Left ventricle myocardium inferior (tissue), 1 donor: Measurements from ENCODE around the gene EFCAB12. TPM values are rescaled to one million over a fixed set of nuclear protein-coding genes. Genes with fewer than 3 reads are reported as not detected.
A peak's percentile ranks its signal among the peaks of the same experiment; 100 is the strongest.
"Not testable (repeated sequence)": the region's sequence is repeated elsewhere in the genome, so short reads cannot be mapped to it uniquely, and the experiment has no call there.

ENCODE experiments used
- DNase-seq: peaks from one replicate; pipeline ENCODE4 v3.0.0-alpha.2; 2020
- H3K27ac ChIP-seq: fragments of 200-600 bp; replicated peaks from 2 replicates; pipeline ENCODE4 v1.8.0; 2021
- H3K27me3 ChIP-seq: fragments of 200-600 bp; 2 replicates; pipeline ENCODE4 v1.8.0; 2021; ENCODE audit warnings: low read depth
- H3K36me3 ChIP-seq: fragments of 200-600 bp; 2 replicates; pipeline ENCODE4 v1.8.0; 2021
- H3K4me1 ChIP-seq: fragments of 200-600 bp; 2 replicates; pipeline ENCODE4 v1.8.0; 2021
- H3K4me3 ChIP-seq: fragments of 200-600 bp; 2 replicates; pipeline ENCODE4 v1.8.0; 2021; ENCODE audit warnings: mild to moderate bottlenecking, moderate library complexity
- H3K9me3 ChIP-seq: fragments of 200-600 bp; replicated peaks from 2 replicates; pipeline ENCODE4 v1.8.0; 2021
- intact Hi-C: fragments of 100-400 bp; cut with micrococcal nuclease; formaldehyde crosslinking; loops from one replicate; pipeline ENCODE4 v1.11.0; 2022
- total RNA-seq: library from RNA; stranded (reverse); fragmentation: NEBNext Ultra II Directional; extraction: Animal tissue kit (Norgen Biotek cat#: 25700); gene quantifications from one replicate; pipeline ENCODE4 v1.2.1, GENCODE V29; 2021
- TF ChIP-seq, protein P1 (sequence below): fragments of 200-600 bp; IDR thresholded peaks from 2 replicates; pipeline ENCODE4 v1.8.0; 2021; ENCODE audit warnings: antibody characterized with exemption, mild to moderate bottlenecking, borderline replicate concordance
- donor health status: DM: no; HTN: yes; CAD: no; lungs with severe emphysema.

The EFCAB12 gene
- total RNA-seq, 1 donor from 2014 or later = not detected

DNA sequence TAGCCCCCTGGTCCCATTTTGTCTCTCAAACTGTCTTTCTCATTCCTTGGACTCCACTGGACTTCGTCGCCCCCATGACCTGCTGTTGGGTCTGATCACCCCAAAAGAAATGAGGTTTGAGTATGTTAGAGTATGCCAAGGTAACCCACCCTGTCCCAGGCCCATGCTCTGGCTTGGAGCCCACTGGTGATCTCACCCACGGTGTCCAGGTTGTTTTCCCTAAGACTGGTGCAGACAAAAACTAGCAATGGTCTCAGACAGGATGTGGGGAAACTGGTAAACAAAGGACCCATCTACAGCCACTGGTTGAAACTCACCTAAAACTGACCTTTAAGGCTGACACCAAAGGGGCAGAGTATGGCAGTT is 38.9 kb downstream of the EFCAB12 start:
- Histone ChIP-seq H3K27ac (peak overlapping the region; percentile 77), H3K4me1 (peaks cover 38% of the 10 kb centered on the region), H3K4me3 (no peak overlapping the region), H3K36me3 (peaks cover 50% of the 10 kb centered on the region), H3K9me3 (no peaks in the 10 kb centered on the region), H3K27me3 (no peaks in the 10 kb centered on the region)
- TF ChIP-seq, protein P1, sequence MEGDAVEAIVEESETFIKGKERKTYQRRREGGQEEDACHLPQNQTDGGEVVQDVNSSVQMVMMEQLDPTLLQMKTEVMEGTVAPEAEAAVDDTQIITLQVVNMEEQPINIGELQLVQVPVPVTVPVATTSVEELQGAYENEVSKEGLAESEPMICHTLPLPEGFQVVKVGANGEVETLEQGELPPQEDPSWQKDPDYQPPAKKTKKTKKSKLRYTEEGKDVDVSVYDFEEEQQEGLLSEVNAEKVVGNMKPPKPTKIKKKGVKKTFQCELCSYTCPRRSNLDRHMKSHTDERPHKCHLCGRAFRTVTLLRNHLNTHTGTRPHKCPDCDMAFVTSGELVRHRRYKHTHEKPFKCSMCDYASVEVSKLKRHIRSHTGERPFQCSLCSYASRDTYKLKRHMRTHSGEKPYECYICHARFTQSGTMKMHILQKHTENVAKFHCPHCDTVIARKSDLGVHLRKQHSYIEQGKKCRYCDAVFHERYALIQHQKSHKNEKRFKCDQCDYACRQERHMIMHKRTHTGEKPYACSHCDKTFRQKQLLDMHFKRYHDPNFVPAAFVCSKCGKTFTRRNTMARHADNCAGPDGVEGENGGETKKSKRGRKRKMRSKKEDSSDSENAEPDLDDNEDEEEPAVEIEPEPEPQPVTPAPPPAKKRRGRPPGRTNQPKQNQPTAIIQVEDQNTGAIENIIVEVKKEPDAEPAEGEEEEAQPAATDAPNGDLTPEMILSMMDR = no peak
- intact Hi-C loops = no loop called here
- DNase-seq = no peak

DNA sequence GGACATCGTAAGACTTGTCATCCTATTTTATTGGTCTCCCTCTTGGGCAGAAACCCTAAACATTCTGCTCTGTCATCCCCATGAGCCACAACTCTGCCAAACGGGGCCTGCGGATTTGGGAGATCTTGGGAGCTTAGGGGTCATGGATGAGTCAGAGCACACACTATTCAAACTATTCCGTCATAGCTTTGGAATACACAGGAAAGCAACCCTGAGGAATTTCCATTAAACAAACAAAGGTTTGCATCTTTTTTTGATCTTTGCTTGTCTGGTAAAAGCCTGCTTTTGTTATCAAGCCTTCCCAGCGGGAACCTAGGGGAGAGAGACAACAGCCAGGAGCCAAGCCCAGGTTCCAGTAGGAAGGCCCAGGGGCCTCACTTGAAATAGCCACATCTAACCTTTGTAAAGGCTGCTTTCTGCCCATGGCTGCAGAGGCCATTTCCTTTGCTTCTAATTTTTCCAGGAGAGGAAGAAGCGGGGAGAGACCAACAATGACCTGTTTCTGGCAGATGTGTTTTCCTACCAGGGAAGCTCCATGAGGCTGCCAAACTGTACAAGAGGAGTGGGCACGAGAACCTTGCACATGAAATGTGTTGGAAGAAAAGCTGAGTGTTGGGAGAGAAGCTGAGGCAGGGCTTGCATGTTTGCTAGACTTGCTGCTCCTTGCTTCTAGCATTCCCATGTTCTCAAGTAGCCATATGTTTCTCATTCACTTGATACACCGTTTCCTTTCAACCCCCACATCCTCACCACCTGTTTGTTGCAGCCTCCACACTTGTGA is 39.5 kb downstream of the EFCAB12 start:
- peak overlapping the region; percentile 77 for H3K27ac ChIP-seq
- DNase-seq, H3K27me3 ChIP-seq, H3K9me3 ChIP-seq, intact Hi-C loops, H3K4me3 ChIP-seq: not testable (repeated sequence)
- H3K4me1 ChIP-seq = peaks cover 37% of the 10 kb centered on the region
- peaks cover 50% of the 10 kb centered on the region for H3K36me3 ChIP-seq

DNA sequence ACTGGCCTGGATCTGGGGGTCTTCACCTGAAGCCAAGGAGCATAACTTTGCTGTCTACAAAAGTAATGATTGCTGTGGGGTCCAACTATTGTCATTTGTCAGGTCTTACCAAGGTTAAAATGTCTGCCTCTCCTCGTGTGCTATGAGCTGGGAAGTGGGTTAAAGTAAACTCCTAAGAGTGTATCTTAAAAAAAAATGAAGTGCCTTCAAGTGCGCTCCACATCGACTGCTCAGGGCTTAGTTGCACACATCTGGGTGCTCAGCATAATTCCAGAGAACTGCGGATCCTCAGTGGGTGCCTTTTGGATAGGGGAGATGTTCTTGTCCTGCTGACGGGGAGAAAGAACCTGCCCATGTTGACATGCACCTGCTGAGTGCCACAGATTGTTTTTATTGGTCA is 40.9 kb downstream of the EFCAB12 start:
- intact Hi-C loops = no loop called here
- no peaks in the 10 kb centered on the region for H3K9me3 ChIP-seq
- TF ChIP-seq, protein P1 = no peak
- H3K27me3 ChIP-seq = no peaks in the 10 kb centered on the region
- H3K4me3 ChIP-seq = no peak overlapping the region
- H3K36me3 ChIP-seq = peaks cover 37% of the 10 kb centered on the region
- peaks cover 27% of the 10 kb centered on the region for H3K4me1 ChIP-seq
- DNase-seq = no peak
- peak overlapping the region; percentile 77 for H3K27ac ChIP-seq

DNA sequence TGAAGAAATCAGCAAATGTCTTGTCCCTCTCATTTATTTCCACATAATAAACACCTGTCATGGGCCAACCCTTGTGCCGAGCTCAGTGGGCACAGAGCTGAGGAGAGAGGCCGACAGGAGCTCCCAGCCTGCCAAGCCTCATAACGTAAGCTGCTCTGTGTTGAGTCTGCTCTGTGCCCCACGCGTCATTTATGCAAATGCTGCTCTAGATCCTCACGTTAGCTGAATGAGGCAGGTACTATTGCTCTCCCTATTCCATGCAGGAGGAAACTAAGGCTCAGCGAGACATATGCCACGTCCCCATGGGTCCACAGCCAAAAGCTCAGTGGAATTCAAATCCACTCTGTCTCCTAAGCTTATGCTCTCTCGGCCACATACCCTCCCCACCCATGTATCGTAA is 41.5 kb downstream of the EFCAB12 start:
- Histone ChIP-seq H3K4me1 (peaks cover 24% of the 10 kb centered on the region), H3K27me3 (no peaks in the 10 kb centered on the region), H3K9me3 (no peaks in the 10 kb centered on the region), H3K36me3 (peaks cover 32% of the 10 kb centered on the region), H3K4me3 (no peak overlapping the region), H3K27ac (no peak overlapping the region)
- TF ChIP-seq, protein P1 = no peak
- intact Hi-C loops = no loop called here
- DNase-seq = no peak

DNA sequence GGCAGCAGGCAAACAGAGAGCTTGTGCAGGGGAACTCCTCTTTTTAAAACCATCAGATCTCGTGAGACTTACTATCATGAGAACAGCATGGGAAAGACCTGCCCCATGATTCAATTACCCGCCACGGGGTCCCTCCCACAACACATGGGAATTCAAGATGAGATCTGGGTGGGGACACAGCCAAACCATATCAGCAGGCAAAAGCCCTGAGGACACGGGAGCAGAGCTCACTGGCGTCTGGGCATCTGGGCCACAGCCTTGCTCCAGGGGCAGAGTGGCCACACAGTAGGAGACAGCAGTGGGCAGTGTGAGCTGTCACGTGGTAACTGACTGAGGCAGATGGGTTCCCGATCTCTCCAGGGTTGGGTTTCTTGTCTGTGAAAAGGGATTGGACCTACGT is 42.9 kb downstream of the EFCAB12 start:
- H3K4me3 ChIP-seq, H3K9me3 ChIP-seq, H3K27me3 ChIP-seq, DNase-seq, intact Hi-C loops: not testable (repeated sequence)
- Histone ChIP-seq H3K27ac (peak overlapping the region; percentile 6), H3K36me3 (peaks cover 17% of the 10 kb centered on the region), H3K4me1 (peaks cover 18% of the 10 kb centered on the region)

DNA sequence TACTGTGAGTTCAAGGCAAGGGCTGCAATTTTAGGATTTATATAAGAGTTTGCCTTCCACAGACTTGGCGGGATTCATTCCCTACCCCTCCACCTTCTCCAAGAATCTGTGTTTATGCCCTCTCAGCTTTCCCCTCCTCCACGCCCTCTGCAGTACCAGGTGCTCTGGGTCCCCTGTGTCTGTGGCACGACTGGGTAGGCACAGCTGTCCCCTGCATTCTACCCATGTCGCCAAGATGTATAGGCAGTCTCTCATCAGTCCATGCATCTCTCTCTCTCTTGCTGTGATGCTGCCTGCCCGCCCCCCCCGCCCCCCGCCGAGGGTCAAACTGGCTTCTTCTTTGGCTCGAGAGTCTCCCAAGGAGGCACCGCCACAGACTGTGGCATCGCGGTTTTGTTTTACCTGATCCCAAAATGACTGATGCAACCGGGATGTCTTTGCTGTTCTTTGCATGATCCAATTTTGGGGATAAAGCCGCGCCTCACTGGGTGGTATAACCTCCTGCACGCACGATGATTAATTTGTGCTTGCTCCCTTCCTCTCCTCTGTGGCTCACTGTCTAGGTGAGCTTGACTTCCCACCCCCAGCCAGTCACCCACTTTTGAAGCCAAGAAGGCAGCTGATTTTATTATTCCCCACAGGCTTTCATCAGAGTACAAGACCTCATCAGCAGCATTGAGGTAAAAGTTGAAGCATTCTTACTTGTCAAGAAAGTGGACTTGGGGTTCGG is 43.7 kb downstream of the EFCAB12 start:
- no peak for DNase-seq
- H3K27me3 ChIP-seq = no peaks in the 10 kb centered on the region
- H3K9me3 ChIP-seq = no peaks in the 10 kb centered on the region
- intact Hi-C loops = no loop called here
- H3K36me3 ChIP-seq = peaks cover 14% of the 10 kb centered on the region
- TF ChIP-seq, protein P1 = no peak
- H3K4me3 ChIP-seq = no peak overlapping the region
- peaks cover 14% of the 10 kb centered on the region for H3K4me1 ChIP-seq
- H3K27ac ChIP-seq = no peak overlapping the region

DNA sequence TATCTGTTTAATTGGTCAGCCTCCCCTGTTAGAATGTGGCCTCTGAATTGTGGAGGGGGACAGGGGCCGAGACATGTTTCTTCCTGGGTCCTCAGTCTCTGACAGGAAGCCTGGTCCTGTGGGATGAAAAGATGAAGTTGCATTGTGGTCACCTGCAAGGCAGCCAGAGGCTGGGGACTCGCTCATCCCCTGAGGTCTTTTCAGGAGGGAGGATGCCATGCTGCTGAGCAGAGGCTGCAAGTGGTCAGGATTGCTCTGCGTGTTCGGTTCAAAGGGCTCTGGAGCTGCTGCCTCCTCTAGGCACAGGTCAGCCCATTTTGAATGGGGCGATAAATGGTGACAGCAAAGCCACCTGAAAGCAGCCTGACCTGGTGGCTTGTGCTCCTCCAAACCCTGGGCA is 44.3 kb downstream of the EFCAB12 start:
- H3K36me3 ChIP-seq, H3K27me3 ChIP-seq, intact Hi-C loops, H3K4me3 ChIP-seq, DNase-seq, H3K9me3 ChIP-seq, H3K27ac ChIP-seq: not testable (repeated sequence)
- H3K4me1 ChIP-seq = peaks cover 14% of the 10 kb centered on the region
